HCT116 (cell line): Measurements from ENCODE around the gene PRM1.

Experiments used
- CTCF ChIP-seq, 3 experiments: fragments of 200-600 bp in 1 of 3; sonication (generic) in 1 of 3; IDR thresholded peaks in 2 of 3; conservative IDR thresholded peaks in 1 of 3; 2 replicates each; pipeline ENCODE4 v1.5.1; 2012 to 2017; ENCODE audit warnings: low read depth in 2 of 3, low read length in 2 of 3, antibody characterized with exemption in 1 of 3, borderline replicate concordance in 1 of 3, control low read depth in 1 of 3, mild to moderate bottlenecking in 1 of 3, mixed read lengths in 1 of 3, mixed run types in 1 of 3, moderate library complexity in 1 of 3; ENCODE audit not compliant: insufficient read depth in 1 of 3
- EZH2 ChIP-seq: fragments of 200-600 bp; sonication (generic); IDR thresholded peaks from 2 replicates; pipeline ENCODE4 v1.6.1; 2017; ENCODE audit warnings: antibody characterized with exemption, mixed run types
- EZH2phosphoT487 ChIP-seq: fragments of 200-600 bp; IDR thresholded peaks from 2 replicates; pipeline ENCODE4 v1.6.1; 2018; ENCODE audit warnings: antibody characterized with exemption, borderline replicate concordance
- JUND ChIP-seq: IDR thresholded peaks from 2 replicates; pipeline ENCODE4 v1.6.1; 2012
- POLR2A ChIP-seq: IDR thresholded peaks from 2 replicates; pipeline ENCODE4 v1.7.0; 2011; ENCODE audit warnings: borderline replicate concordance; ENCODE audit not compliant: insufficient read depth, insufficient read length; ENCODE audit errors: extremely low read depth
- RAD21 ChIP-seq: IDR thresholded peaks from 2 replicates; pipeline ENCODE4 v1.6.1; 2012; ENCODE audit warnings: low read depth, mild to moderate bottlenecking
- SRF ChIP-seq: IDR thresholded peaks from 2 replicates; pipeline ENCODE4 v1.6.1; 2012; ENCODE audit warnings: low read depth
- ZNF274 ChIP-seq: fragments of 200-500 bp; sonication (Bioruptor generic); IDR thresholded peaks from 2 replicates; pipeline ENCODE4 v1.6.1; 2014; ENCODE audit warnings: mild to moderate bottlenecking, low read depth, low read length, inconsistent platforms

GRCh38 chr16:11253995-11254912 is 26.9 kb downstream of the PRM1 start:
- TF ChIP-seq ZNF274 (no peak), EZH2 (no peak), POLR2A (no peak), CTCF (IDR thresholded peaks at IDR 0.05 in 2 of 3, conservative IDR thresholded peaks at IDR 0.05 in 1 of 3; ENCODE audit: borderline replicate concordance in 1 of 3, insufficient read depth in 1 of 3, low read depth in 2 of 3, low read length in 2 of 3) (no peak), RAD21 (no peak), JUND (no peak), EZH2phosphoT487 (no peak), SRF (no peak)
